Lung (tissue), 12 donors: ENCODE measurements around the gene RBM10. TPM values are rescaled to one million over a fixed set of nuclear protein-coding genes. Genes with fewer than 3 reads are reported as not detected.

Source experiments
- ATAC-seq: fragments of 200-7000 bp; cut with Tn5 transposase; one replicate; pipeline ENCODE4 v1.9.1; 2020; ENCODE audit warnings: moderate number of reproducible peaks; ENCODE audit not compliant: insufficient read depth, low FRiP score
- DNase-seq, 3 donors: peaks; one replicate each; pipeline ENCODE4 v3.0.0-alpha.2; 2013 to 2017
- H3K27ac ChIP-seq, 2 donors: one replicate each; pipeline ENCODE4 v1.5.1; 2013; ENCODE audit warnings: mild to moderate bottlenecking in 2 of 2, moderate library complexity in 2 of 2, control low read depth in 1 of 2, inconsistent platforms in 1 of 2, low read depth in 1 of 2, low read length in 1 of 2
- H3K27me3 ChIP-seq, 3 donors: one replicate each; pipeline ENCODE4 v1.5.1; 2013; ENCODE audit warnings: low read length in 2 of 3; ENCODE audit not compliant: control insufficient read depth in 3 of 3, insufficient read depth in 3 of 3
- H3K36me3 ChIP-seq, 4 donors: one replicate each; pipeline ENCODE4 v1.5.1; 2013; ENCODE audit warnings: low read length in 4 of 4, mild to moderate bottlenecking in 1 of 4, moderate library complexity in 1 of 4; ENCODE audit not compliant: control insufficient read depth in 4 of 4, insufficient read depth in 4 of 4
- H3K4me1 ChIP-seq, 5 donors: one replicate each; pipeline ENCODE4 v1.5.1; 2013; ENCODE audit warnings: low read length in 5 of 5, mild to moderate bottlenecking in 2 of 5, moderate library complexity in 1 of 5; ENCODE audit not compliant: control insufficient read depth in 5 of 5, insufficient read depth in 5 of 5
- H3K4me3 ChIP-seq: one replicate; pipeline ENCODE4 v1.5.1; 2013; ENCODE audit warnings: mild to moderate bottlenecking, control low read depth, moderate library complexity
- H3K9ac ChIP-seq, 2 donors: one replicate each; pipeline ENCODE4 v1.5.1; 2013; ENCODE audit warnings: low read length in 2 of 2, control low read depth in 1 of 2; ENCODE audit not compliant: insufficient read depth in 1 of 2
- H3K9me3 ChIP-seq, 4 donors: one replicate each; pipeline ENCODE4 v1.5.1; 2013; ENCODE audit warnings: low read length in 3 of 4, mild to moderate bottlenecking in 1 of 4, moderate library complexity in 1 of 4; ENCODE audit not compliant: control insufficient read depth in 4 of 4, insufficient read depth in 3 of 4
- WGBS, 2 donors: extraction: QIAGEN DNeasy Blood & Tissue Kit; methylation state at CpG; one replicate each; pipeline ENCODE4 v1.1.7; 2013; 5-methylcytosine and 5-hydroxymethylcytosine counted together
- polyA plus RNA-seq, 2 donors: library from polyadenylated mRNA; stranded (reverse); fragments of 200-250 nt; gene quantifications; one replicate each; pipeline ENCODE4 v1.2.1, GENCODE V29; 2013
- total RNA-seq, 2 donors: library from RNA; depleted of rRNA in 1 of 2; stranded (reverse); fragments of >200 nt in 1 of 2; gene quantifications; one replicate each; pipeline ENCODE4 v1.2.1, GENCODE V29; 2014 to 2021
- TF ChIP-seq, protein P1 (sequence below): IDR thresholded peaks from 2 replicates; pipeline ENCODE4 v1.5.1; 2012; ENCODE audit warnings: mild to moderate bottlenecking; ENCODE audit errors: control extremely low read depth, extremely low read depth
- donor health status: control.
- donor health status: control.
- donor health status: Bipolar disorder and iron deficiency.
- donor health status: healthy.
- donor health status: DM: yes; HTN: yes; CAD: no.

RBM10 gene
- total and polyA plus RNA-seq, 4 donors, result 22.2 to 38.6 (median 30.5) TPM

DNA sequence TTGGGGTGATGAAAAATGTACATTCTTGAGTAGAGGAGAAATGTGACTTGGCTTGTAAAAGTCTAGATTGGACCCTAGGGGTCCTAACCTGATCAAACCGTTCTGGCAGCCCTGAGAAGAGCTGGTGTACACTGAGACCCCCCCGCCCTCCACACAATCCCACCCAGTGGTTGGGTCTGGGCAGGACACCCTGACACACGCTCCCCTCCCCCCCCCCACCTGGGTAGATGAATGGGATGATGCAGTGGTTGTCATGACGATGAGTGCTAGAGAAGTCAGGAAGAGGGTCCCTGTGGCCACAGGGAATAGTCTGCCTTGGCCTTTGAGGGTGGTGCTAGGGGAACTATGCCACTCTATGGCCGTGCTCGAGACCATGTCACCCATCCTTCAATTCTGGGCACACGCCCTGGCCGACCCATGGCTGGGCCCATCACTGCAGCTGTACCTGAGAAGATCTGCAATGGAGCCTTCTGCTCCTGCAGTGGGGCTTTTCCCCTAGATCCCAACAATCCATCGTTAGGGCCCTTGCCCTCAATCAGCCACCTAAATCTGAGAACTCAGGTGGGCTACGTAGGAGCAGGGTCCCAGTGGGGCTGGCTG, 77.8 kb downstream of the RBM10 start:
- H3K9me3 ChIP-seq, result peaks cover 0 to 2% (median 0%) of the 10 kb centered on the region in 4 donors
- DNase-seq, result no peak
- peaks cover 0 to 15% (median 12%) of the 10 kb centered on the region in 5 donors for H3K4me1 ChIP-seq
- 91 to 96% methylated on average over 7 to 10 of the region's 10 CpGs for WGBS, 2 donors
- H3K36me3 ChIP-seq, result peaks cover 19 to 33% (median 27%) of the 10 kb centered on the region in 4 donors
- H3K27ac ChIP-seq, result no peak overlapping the region
- H3K4me3 ChIP-seq, result no peak overlapping the region
- H3K27me3 ChIP-seq, result peaks cover 0 to 10% (median 0%) of the 10 kb centered on the region in 3 donors
- TF ChIP-seq, protein P1, sequence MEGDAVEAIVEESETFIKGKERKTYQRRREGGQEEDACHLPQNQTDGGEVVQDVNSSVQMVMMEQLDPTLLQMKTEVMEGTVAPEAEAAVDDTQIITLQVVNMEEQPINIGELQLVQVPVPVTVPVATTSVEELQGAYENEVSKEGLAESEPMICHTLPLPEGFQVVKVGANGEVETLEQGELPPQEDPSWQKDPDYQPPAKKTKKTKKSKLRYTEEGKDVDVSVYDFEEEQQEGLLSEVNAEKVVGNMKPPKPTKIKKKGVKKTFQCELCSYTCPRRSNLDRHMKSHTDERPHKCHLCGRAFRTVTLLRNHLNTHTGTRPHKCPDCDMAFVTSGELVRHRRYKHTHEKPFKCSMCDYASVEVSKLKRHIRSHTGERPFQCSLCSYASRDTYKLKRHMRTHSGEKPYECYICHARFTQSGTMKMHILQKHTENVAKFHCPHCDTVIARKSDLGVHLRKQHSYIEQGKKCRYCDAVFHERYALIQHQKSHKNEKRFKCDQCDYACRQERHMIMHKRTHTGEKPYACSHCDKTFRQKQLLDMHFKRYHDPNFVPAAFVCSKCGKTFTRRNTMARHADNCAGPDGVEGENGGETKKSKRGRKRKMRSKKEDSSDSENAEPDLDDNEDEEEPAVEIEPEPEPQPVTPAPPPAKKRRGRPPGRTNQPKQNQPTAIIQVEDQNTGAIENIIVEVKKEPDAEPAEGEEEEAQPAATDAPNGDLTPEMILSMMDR, result no peak
- no peak overlapping the region for H3K9ac ChIP-seq
- ATAC-seq, result no peak

DNA sequence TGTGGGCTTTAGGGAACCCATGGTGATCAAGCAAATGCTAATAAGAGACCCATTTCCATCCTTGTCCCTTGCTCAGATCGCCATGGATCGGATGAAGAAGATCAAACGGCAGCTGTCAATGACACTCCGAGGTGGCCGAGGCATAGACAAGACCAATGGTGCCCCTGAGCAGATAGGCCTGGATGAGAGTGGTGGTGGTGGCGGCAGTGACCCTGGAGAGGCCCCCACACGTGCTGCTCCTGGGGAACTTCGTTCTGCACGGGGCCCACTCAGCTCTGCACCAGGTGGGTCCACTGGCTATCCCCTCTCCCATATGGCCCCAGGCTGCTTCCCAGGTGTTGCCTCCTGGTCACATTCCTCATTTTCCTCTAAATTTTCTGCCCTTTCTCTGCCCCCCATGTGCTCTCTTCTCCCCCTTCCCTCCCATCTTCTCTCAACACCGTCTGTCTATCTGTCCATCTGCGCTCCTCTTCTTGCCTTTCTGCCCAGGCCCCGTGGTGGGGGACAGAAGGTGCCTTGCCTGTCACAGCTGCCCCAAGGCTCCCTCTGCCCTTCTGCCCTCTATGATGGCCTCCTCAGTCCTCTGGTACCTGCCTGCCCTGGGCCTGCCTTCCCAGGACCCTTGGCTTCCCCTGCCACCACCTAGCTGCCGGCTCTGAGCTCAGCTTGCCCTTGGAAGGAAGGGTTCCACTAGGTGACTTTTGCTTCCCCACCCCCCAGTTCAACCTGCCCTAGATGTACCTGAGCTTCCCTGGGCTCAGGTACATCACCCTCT, 78.6 kb downstream of the RBM10 start:
- H3K36me3 ChIP-seq, result peaks cover 19 to 36% (median 28%) of the 10 kb centered on the region in 4 donors
- H3K4me1 ChIP-seq, result peaks cover 0 to 15% (median 11%) of the 10 kb centered on the region in 5 donors
- no peak for ATAC-seq
- TF ChIP-seq, protein P1, result no peak
- H3K9ac ChIP-seq, result no peak overlapping the region
- peaks cover 0 to 10% (median 0%) of the 10 kb centered on the region in 3 donors for H3K27me3 ChIP-seq
- no peak for DNase-seq
- peaks cover 0 to 2% (median 0%) of the 10 kb centered on the region in 4 donors for H3K9me3 ChIP-seq
- 93 to 96% methylated on average over 11 to 13 of the region's 13 CpGs for WGBS, 2 donors
- H3K4me3 ChIP-seq, result no peak overlapping the region
- no peak overlapping the region for H3K27ac ChIP-seq

DNA sequence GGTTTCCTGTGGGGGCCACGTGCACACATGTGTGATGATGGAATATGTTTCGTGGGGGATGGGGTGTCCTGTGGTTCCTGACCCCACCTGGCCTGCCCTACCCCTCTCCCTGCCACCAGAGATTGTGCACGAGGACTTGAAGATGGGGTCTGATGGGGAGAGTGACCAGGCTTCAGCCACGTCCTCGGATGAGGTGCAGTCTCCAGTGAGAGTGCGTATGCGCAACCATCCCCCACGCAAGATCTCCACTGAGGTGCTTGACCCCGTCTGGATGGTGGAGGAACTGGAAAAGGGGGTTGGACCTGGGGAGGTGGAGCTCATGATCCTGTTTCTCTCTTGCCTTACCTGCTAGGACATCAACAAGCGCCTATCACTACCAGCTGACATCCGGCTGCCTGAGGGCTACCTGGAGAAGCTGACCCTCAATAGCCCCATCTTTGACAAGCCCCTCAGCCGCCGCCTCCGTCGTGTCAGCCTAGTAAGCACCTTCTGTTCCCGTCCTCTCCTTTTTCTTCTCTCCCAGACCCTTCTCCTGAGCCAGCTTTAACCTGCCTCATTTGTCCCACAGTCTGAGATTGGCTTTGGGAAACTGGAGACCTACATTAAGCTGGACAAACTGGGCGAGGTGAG, 79.4 kb downstream of the RBM10 start:
- DNase-seq (no peak), ATAC-seq (no peak)
- Histone ChIP-seq H3K36me3 (peaks cover 22 to 41% (median 31%) of the 10 kb centered on the region in 4 donors), H3K9me3 (peaks cover 0 to 2% (median 0%) of the 10 kb centered on the region in 4 donors), H3K27ac (no peak overlapping the region), H3K4me1 (peaks cover 0 to 12% (median 11%) of the 10 kb centered on the region in 5 donors), H3K27me3 (peaks cover 0 to 10% (median 0%) of the 10 kb centered on the region in 3 donors), H3K9ac (no peak overlapping the region), H3K4me3 (no peak overlapping the region)
- TF ChIP-seq, protein P1, result no peak
- WGBS, 2 donors, result 94 to 95% methylated on average over 15 to 17 of the region's 17 CpGs
